HUES6 (cell line): ENCODE measurements around the gene KIF20B.

Experiments used
- H3K27ac ChIP-seq: 2 replicates; pipeline ENCODE4 v1.7.0; 2013; ENCODE audit warnings: low read depth, mild to moderate bottlenecking, low read length, inconsistent platforms
- H3K27me3 ChIP-seq: 2 replicates; pipeline ENCODE4 v1.6.1; 2013; ENCODE audit warnings: low read length; ENCODE audit not compliant: control insufficient read depth, insufficient read depth
- H3K36me3 ChIP-seq: 2 replicates; pipeline ENCODE4 v1.6.1; 2013; ENCODE audit warnings: low read length; ENCODE audit not compliant: control insufficient read depth, insufficient read depth
- H3K4me1 ChIP-seq: 2 replicates; pipeline ENCODE4 v1.6.1; 2013; ENCODE audit warnings: low read length; ENCODE audit not compliant: control insufficient read depth, insufficient read depth
- H3K4me3 ChIP-seq: 2 replicates; pipeline ENCODE4 v1.5.1; 2013; ENCODE audit warnings: low read depth, low read length
- H3K9ac ChIP-seq: one replicate; pipeline ENCODE4 v1.6.1; 2013; ENCODE audit warnings: mild to moderate bottlenecking, low read length
- H3K9me3 ChIP-seq: 2 replicates; pipeline ENCODE4 v1.6.1; 2013; ENCODE audit warnings: low read depth, low read length; ENCODE audit not compliant: control insufficient read depth, insufficient read depth

Gene KIF20B

GRCh38 chr10:89782470-89782869 is 81.1 kb downstream of the KIF20B start:
- Histone ChIP-seq H3K9ac (no peak overlapping the region), H3K27me3 (no peaks in the 10 kb centered on the region), H3K4me3 (no peak overlapping the region), H3K4me1 (peaks cover 3% of the 10 kb centered on the region), H3K9me3 (peaks cover 2% of the 10 kb centered on the region; the same call in 1 of the 2 replicates), H3K27ac (no peak overlapping the region), H3K36me3 (peaks cover 16% of the 10 kb centered on the region)

- no peak overlapping the region for H3K9ac ChIP-seq
- no peak overlapping the region for H3K27ac ChIP-seq
- peaks cover 2% of the 10 kb centered on the region; the same call in 1 of the 2 replicates for H3K9me3 ChIP-seq
- H3K27me3 ChIP-seq = no peaks in the 10 kb centered on the region
- no peak overlapping the region for H3K4me3 ChIP-seq
- peaks cover 16% of the 10 kb centered on the region for H3K36me3 ChIP-seq
- H3K4me1 ChIP-seq = peaks cover 3% of the 10 kb centered on the region
Measured at GRCh38 chr10:89783406-89783805, 82.0 kb downstream of the KIF20B start.

GRCh38 chr10:89785095-89785494 is 83.7 kb downstream of the KIF20B start:
- no peak overlapping the region for H3K9ac ChIP-seq
- H3K27ac ChIP-seq = no peak overlapping the region
- H3K36me3 ChIP-seq = peaks cover 12% of the 10 kb centered on the region
- no peak overlapping the region for H3K4me3 ChIP-seq
- H3K9me3 ChIP-seq = peaks cover 2% of the 10 kb centered on the region; the same call in 1 of the 2 replicates
- peaks cover 11% of the 10 kb centered on the region for H3K4me1 ChIP-seq
- H3K27me3 ChIP-seq = no peaks in the 10 kb centered on the region

- H3K27me3 ChIP-seq = no peaks in the 10 kb centered on the region
- H3K4me1 ChIP-seq = peaks cover 11% of the 10 kb centered on the region; the same call in 1 of the 2 replicates
- no peak overlapping the region for H3K4me3 ChIP-seq
Measured at GRCh38 chr10:89789188-89789877, 87.9 kb downstream of the KIF20B start.

GRCh38 chr10:89792187-89792586 is 90.8 kb downstream of the KIF20B start:
- Histone ChIP-seq H3K9ac (no peak overlapping the region), H3K4me1 (peaks cover 28% of the 10 kb centered on the region), H3K9me3 (no peaks in the 10 kb centered on the region), H3K27ac (no peak overlapping the region), H3K4me3 (no peak overlapping the region), H3K36me3 (no peaks in the 10 kb centered on the region), H3K27me3 (no peaks in the 10 kb centered on the region)

More at GRCh38 chr10:89789188-89789877, 87.9 kb downstream of the KIF20B start:
- H3K9ac ChIP-seq = no peak overlapping the region
- H3K27ac ChIP-seq = no peak overlapping the region
- no peaks in the 10 kb centered on the region for H3K36me3 ChIP-seq
- H3K9me3 ChIP-seq = peaks cover 2% of the 10 kb centered on the region; the same call in 1 of the 2 replicates

- Histone ChIP-seq H3K36me3 (no peaks in the 10 kb centered on the region), H3K9ac (no peak overlapping the region), H3K9me3 (no peaks in the 10 kb centered on the region), H3K27ac (no peak overlapping the region), H3K27me3 (no peaks in the 10 kb centered on the region), H3K4me3 (no peak overlapping the region), H3K4me1 (peaks cover 28% of the 10 kb centered on the region)
Measured at GRCh38 chr10:89793649-89794254, 92.4 kb downstream of the KIF20B start.

GRCh38 chr10:89795840-89796239 is 94.5 kb downstream of the KIF20B start:
- Histone ChIP-seq H3K4me3 (no peak overlapping the region), H3K4me1 (peaks cover 20% of the 10 kb centered on the region), H3K9ac (no peak overlapping the region), H3K27ac (no peak overlapping the region), H3K36me3 (no peaks in the 10 kb centered on the region), H3K27me3 (no peaks in the 10 kb centered on the region), H3K9me3 (no peaks in the 10 kb centered on the region)

GRCh38 chr10:89798092-89798491 is 96.7 kb downstream of the KIF20B start:
- H3K27ac ChIP-seq = no peak overlapping the region
- H3K27me3 ChIP-seq = no peaks in the 10 kb centered on the region
- H3K4me3 ChIP-seq = no peak overlapping the region
- H3K4me1 ChIP-seq = peaks cover 20% of the 10 kb centered on the region
- H3K9ac ChIP-seq = no peak overlapping the region
- H3K9me3 ChIP-seq = no peaks in the 10 kb centered on the region
- no peaks in the 10 kb centered on the region for H3K36me3 ChIP-seq

GRCh38 chr10:89799573-89799972 is 98.2 kb downstream of the KIF20B start:
- Histone ChIP-seq H3K36me3 (no peaks in the 10 kb centered on the region), H3K4me3 (no peak overlapping the region), H3K27ac (no peak overlapping the region), H3K9ac (no peak overlapping the region), H3K9me3 (no peaks in the 10 kb centered on the region), H3K4me1 (peaks cover 15% of the 10 kb centered on the region), H3K27me3 (no peaks in the 10 kb centered on the region)

GRCh38 chr10:89805599-89806013 is 104.2 kb downstream of the KIF20B start:
- H3K4me1 ChIP-seq = no peaks in the 10 kb centered on the region
- H3K9me3 ChIP-seq = no peaks in the 10 kb centered on the region
- no peak overlapping the region for H3K4me3 ChIP-seq
- no peak overlapping the region for H3K27ac ChIP-seq
- H3K9ac ChIP-seq = no peak overlapping the region
- no peaks in the 10 kb centered on the region for H3K27me3 ChIP-seq
- no peaks in the 10 kb centered on the region for H3K36me3 ChIP-seq

- no peak overlapping the region for H3K9ac ChIP-seq
- no peaks in the 10 kb centered on the region for H3K36me3 ChIP-seq
- H3K27me3 ChIP-seq = no peaks in the 10 kb centered on the region
- no peaks in the 10 kb centered on the region for H3K9me3 ChIP-seq
- no peak overlapping the region for H3K27ac ChIP-seq
- H3K4me1 ChIP-seq = no peaks in the 10 kb centered on the region
- H3K4me3 ChIP-seq = no peak overlapping the region
Measured at GRCh38 chr10:89808842-89809241, 107.5 kb downstream of the KIF20B start.
